Activated naive CD4-positive, alpha-beta T cell treated with anti-CD3 and anti-CD28 coated beads, Interleukin-2, amount 50 U/mL, for 24 hours (primary cell): Measurements from ENCODE around the gene MPPED2.

Experiments used
- H3K27ac Mint-ChIP-seq: one replicate; pipeline ENCODE4 v1.8.0; 2021; ENCODE audit warnings: mild to moderate bottlenecking, mixed read lengths
- H3K27me3 Mint-ChIP-seq: one replicate; pipeline ENCODE4 v1.8.0; 2021; ENCODE audit warnings: mixed read lengths
- H3K36me3 Mint-ChIP-seq: one replicate; pipeline ENCODE4 v1.8.0; 2021; ENCODE audit warnings: mixed read lengths
- H3K4me1 Mint-ChIP-seq: one replicate; pipeline ENCODE4 v1.8.0; 2021; ENCODE audit warnings: mixed read lengths
- H3K4me3 Mint-ChIP-seq: one replicate; pipeline ENCODE4 v1.8.0; 2021; ENCODE audit warnings: mild to moderate bottlenecking, mixed read lengths
- H3K9me3 Mint-ChIP-seq: one replicate; pipeline ENCODE4 v1.8.0; 2021; ENCODE audit warnings: mixed read lengths

MPPED2 gene

GRCh38 chr11:30586251-30587144 lies at the start of gene MPPED2:
Gene MPPED2 (minus strand): TSS chr11:30586353. CDS start chr11:30580373, 5,980 bp downstream.
- Mint-ChIP-seq H3K4me3 (peak within 1 kb of the TSS; percentile 34), H3K4me1 (no peaks in the 10 kb centered on the region), H3K27ac (no peak within 1 kb of the TSS), H3K9me3 (no peaks in the 10 kb centered on the region), H3K36me3 (no peaks in the 10 kb centered on the region), H3K27me3 (peaks cover 36% of the 10 kb centered on the region)

- Mint-ChIP-seq H3K36me3 (no peaks in the 10 kb centered on the region), H3K4me1 (no peaks in the 10 kb centered on the region), H3K27me3 (no peaks in the 10 kb centered on the region), H3K9me3 (no peaks in the 10 kb centered on the region), H3K4me3 (no peak overlapping the region), H3K27ac (no peak overlapping the region)
Observed at GRCh38 chr11:30635401-30635989, 49.3 kb upstream of the MPPED2 start.

GRCh38 chr11:30631148-30631547 lies 45.0 kb upstream of the MPPED2 start:
- Mint-ChIP-seq H3K27me3 (peaks cover 1% of the 10 kb centered on the region), H3K27ac (no peak overlapping the region), H3K4me3 (no peak overlapping the region), H3K4me1 (no peaks in the 10 kb centered on the region), H3K36me3 (no peaks in the 10 kb centered on the region), H3K9me3 (no peaks in the 10 kb centered on the region)

GRCh38 chr11:30619767-30620166 lies 33.6 kb upstream of the MPPED2 start:
- Mint-ChIP-seq H3K27me3 (peaks cover 2% of the 10 kb centered on the region), H3K27ac (no peak overlapping the region), H3K4me1 (no peaks in the 10 kb centered on the region), H3K9me3 (no peaks in the 10 kb centered on the region), H3K4me3 (no peak overlapping the region), H3K36me3 (no peaks in the 10 kb centered on the region)

DNA sequence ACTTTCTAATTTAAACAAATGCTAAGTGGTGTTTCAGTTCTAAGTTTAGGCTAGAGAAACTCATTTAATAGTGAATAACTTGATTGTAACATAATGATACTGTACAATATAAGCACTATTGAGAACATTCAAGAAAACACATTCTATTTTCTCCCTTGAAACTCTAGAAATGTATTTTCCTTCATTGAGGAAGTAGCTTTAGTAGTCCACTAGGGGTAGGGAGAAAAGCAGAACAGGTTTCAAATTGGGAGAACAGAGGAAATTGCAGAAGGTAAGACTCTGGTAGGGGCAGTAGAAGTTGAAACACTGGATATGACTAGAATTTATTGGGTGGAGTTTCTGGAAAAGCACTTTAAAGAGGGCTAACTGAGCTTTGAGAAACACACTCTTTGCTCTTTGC lies 31.6 kb upstream of the MPPED2 start:
- H3K9me3 Mint-ChIP-seq, result no peaks in the 10 kb centered on the region
- no peaks in the 10 kb centered on the region for H3K36me3 Mint-ChIP-seq
- H3K4me3 Mint-ChIP-seq, result no peak overlapping the region
- H3K27ac Mint-ChIP-seq, result no peak overlapping the region
- H3K4me1 Mint-ChIP-seq, result no peaks in the 10 kb centered on the region
- H3K27me3 Mint-ChIP-seq, result peaks cover 2% of the 10 kb centered on the region

- Mint-ChIP-seq H3K36me3 (no peaks in the 10 kb centered on the region), H3K4me3 (no peak overlapping the region), H3K27me3 (peaks cover 2% of the 10 kb centered on the region), H3K27ac (no peak overlapping the region), H3K9me3 (peaks cover under 1% of the 10 kb centered on the region), H3K4me1 (no peaks in the 10 kb centered on the region)
Observed at GRCh38 chr11:30610628-30611027, 24.5 kb upstream of the MPPED2 start.

GRCh38 chr11:30608534-30608933 lies 22.4 kb upstream of the MPPED2 start:
- Mint-ChIP-seq H3K36me3 (no peaks in the 10 kb centered on the region), H3K27ac (no peak overlapping the region), H3K27me3 (no peaks in the 10 kb centered on the region), H3K4me1 (no peaks in the 10 kb centered on the region), H3K4me3 (no peak overlapping the region), H3K9me3 (peaks cover 9% of the 10 kb centered on the region)

DNA sequence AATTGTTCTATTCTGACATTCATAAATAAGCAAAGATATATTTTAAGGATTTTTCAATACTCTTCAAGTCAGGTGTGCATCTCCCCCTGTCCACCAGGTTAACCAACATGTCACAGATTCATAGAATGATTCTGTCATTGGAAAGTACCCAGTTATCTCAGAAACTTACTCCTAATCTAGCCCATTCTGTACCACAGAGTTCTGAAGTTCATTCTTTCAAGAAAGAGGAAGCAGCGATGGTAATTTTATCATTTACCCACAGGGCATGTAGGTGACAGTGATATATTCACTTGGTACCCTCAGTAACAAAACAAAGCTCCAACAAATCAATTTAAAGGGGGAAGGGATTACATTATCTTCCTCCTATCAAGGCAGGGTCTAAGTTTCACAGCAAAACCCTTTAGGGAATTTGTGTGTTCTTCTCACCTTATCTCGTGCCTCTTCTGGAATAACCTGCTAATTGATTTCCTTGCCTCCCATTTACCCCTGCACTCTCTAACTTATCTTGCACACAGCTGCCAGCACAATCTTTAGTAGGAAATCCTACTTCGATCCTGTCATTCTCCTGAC lies 19.0 kb upstream of the MPPED2 start:
- Mint-ChIP-seq H3K27me3 (no peaks in the 10 kb centered on the region), H3K27ac (peak overlapping the region; percentile 20), H3K4me3 (no peak overlapping the region), H3K9me3 (peaks cover 9% of the 10 kb centered on the region), H3K36me3 (no peaks in the 10 kb centered on the region), H3K4me1 (no peaks in the 10 kb centered on the region)

- H3K4me3 Mint-ChIP-seq, result no peak overlapping the region
- no peak overlapping the region for H3K27ac Mint-ChIP-seq
- H3K36me3 Mint-ChIP-seq, result no peaks in the 10 kb centered on the region
- H3K4me1 Mint-ChIP-seq, result no peaks in the 10 kb centered on the region
- H3K9me3 Mint-ChIP-seq, result peaks cover 9% of the 10 kb centered on the region
- H3K27me3 Mint-ChIP-seq, result no peaks in the 10 kb centered on the region
Observed at GRCh38 chr11:30603357-30603756, 17.2 kb upstream of the MPPED2 start.

DNA sequence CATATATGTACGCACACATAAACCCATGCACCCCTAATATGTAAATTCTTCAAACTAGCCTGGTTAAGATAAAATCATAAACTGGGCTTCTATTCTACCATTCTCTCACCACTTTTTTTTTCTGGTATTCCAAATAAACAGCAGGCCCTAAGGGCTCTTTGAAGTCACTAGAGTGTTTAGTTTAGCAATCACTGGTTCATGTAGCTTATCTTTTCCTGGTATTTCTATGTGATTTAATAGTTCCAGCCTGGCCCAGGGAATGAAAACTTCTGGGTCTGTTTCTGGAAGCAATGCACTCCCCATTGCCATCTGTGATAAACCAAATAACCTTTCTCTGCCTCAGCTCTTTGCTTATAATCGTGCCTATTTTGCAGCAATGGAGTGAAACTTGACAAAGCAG lies 10.7 kb upstream of the MPPED2 start:
- H3K27ac Mint-ChIP-seq, result no peak overlapping the region
- no peaks in the 10 kb centered on the region for H3K36me3 Mint-ChIP-seq
- peaks cover 5% of the 10 kb centered on the region for H3K9me3 Mint-ChIP-seq
- peaks cover 5% of the 10 kb centered on the region for H3K27me3 Mint-ChIP-seq
- H3K4me1 Mint-ChIP-seq, result no peaks in the 10 kb centered on the region
- H3K4me3 Mint-ChIP-seq, result no peak overlapping the region

DNA sequence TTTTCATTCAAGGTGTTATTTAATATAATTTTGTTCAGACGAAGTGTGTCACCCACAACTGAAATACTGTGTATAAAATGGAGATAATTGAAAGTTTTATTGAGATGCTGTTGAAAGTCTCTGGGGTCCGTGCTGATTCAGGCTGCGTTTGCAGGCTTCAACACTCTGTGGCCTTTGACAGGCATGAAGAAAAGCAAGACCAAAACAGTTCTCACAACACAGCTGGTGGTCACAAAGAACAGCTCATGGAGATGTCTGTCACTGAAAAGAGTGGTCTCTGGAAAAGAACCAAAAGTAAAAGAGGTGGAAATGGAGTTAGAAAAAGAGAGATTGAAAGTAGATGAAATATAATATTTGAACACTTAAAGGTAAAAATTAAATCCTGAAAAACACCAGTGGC lies 9.8 kb upstream of the MPPED2 start:
- H3K4me1 Mint-ChIP-seq, result no peaks in the 10 kb centered on the region
- peaks cover 5% of the 10 kb centered on the region for H3K27me3 Mint-ChIP-seq
- peaks cover 5% of the 10 kb centered on the region for H3K9me3 Mint-ChIP-seq
- H3K27ac Mint-ChIP-seq, result no peak overlapping the region
- no peak overlapping the region for H3K4me3 Mint-ChIP-seq
- H3K36me3 Mint-ChIP-seq, result no peaks in the 10 kb centered on the region

GRCh38 chr11:30594646-30595411 lies 8.7 kb upstream of the MPPED2 start:
- Mint-ChIP-seq H3K27me3 (peaks cover 5% of the 10 kb centered on the region), H3K4me3 (no peak overlapping the region), H3K36me3 (no peaks in the 10 kb centered on the region)

GRCh38 chr11:30587269-30587812 lies 1.2 kb upstream of the MPPED2 start:
- Mint-ChIP-seq H3K4me3 (no peak overlapping the region), H3K27me3 (peaks cover 35% of the 10 kb centered on the region), H3K4me1 (no peaks in the 10 kb centered on the region), H3K27ac (no peak overlapping the region), H3K36me3 (no peaks in the 10 kb centered on the region), H3K9me3 (peaks cover 4% of the 10 kb centered on the region)

More at GRCh38 chr11:30594646-30595411, 8.7 kb upstream of the MPPED2 start:
- peaks cover 5% of the 10 kb centered on the region for H3K9me3 Mint-ChIP-seq
- no peak overlapping the region for H3K27ac Mint-ChIP-seq
- no peaks in the 10 kb centered on the region for H3K4me1 Mint-ChIP-seq

GRCh38 chr11:30585892-30586250 lies 282 bp downstream of the MPPED2 start:
- H3K36me3 Mint-ChIP-seq, result no peaks in the 10 kb centered on the region
- no peak overlapping the region for H3K27ac Mint-ChIP-seq
- no peaks in the 10 kb centered on the region for H3K4me1 Mint-ChIP-seq
- H3K4me3 Mint-ChIP-seq, result no peak overlapping the region
- H3K27me3 Mint-ChIP-seq, result peaks cover 36% of the 10 kb centered on the region
- no peaks in the 10 kb centered on the region for H3K9me3 Mint-ChIP-seq

GRCh38 chr11:30585125-30585891 lies 845 bp downstream of the MPPED2 start:
- Mint-ChIP-seq H3K9me3 (no peaks in the 10 kb centered on the region), H3K27me3 (peaks cover 36% of the 10 kb centered on the region), H3K4me3 (no peak overlapping the region), H3K36me3 (no peaks in the 10 kb centered on the region), H3K27ac (no peak overlapping the region), H3K4me1 (no peaks in the 10 kb centered on the region)
